Smooth muscle cell (in vitro differentiated cells): ENCODE measurements around the gene GHRL. TPM values are rescaled to one million over a fixed set of nuclear protein-coding genes. Genes with fewer than 3 reads are reported as not detected.

Experiments
- DNase-seq: peaks from one replicate; lab custom pipeline; 2025; ENCODE audit not compliant: unreplicated experiment; lab: John Stamatoyannopoulos, UW
- H2AFZ ChIP-seq: fragments of 200-600 bp; sonication (generic); 2 replicates; pipeline ENCODE4 v1.6.0; 2016; ENCODE audit warnings: antibody characterized with exemption, low read depth, mild to moderate bottlenecking
- H3F3A ChIP-seq: fragments of 200-600 bp; sonication (generic); 2 replicates; pipeline ENCODE4 v1.6.0; 2017; ENCODE audit warnings: antibody characterized with exemption, low read depth
- H3K27ac ChIP-seq: fragments of 200-600 bp; sonication (generic); 2 replicates; pipeline ENCODE4 v1.5.1; 2016; ENCODE audit warnings: low read depth, mild to moderate bottlenecking
- H3K27me3 ChIP-seq: fragments of 200-600 bp; sonication (generic); 2 replicates; pipeline ENCODE4 v1.6.1; 2016; ENCODE audit warnings: low read depth, mild to moderate bottlenecking
- H3K36me3 ChIP-seq: fragments of 200-600 bp; sonication (generic); 2 replicates; pipeline ENCODE4 v1.5.1; 2016; ENCODE audit warnings: low read depth
- H3K4me1 ChIP-seq: fragments of 200-600 bp; sonication (generic); 2 replicates; pipeline ENCODE4 v1.5.1; 2016; ENCODE audit warnings: low read depth
- H3K4me2 ChIP-seq: fragments of 200-600 bp; sonication (generic); 2 replicates; pipeline ENCODE4 v1.6.0; 2016; ENCODE audit warnings: mild to moderate bottlenecking
- H3K4me3 ChIP-seq: fragments of 200-600 bp; sonication (generic); 2 replicates; pipeline ENCODE4 v1.5.1; 2016; ENCODE audit warnings: mild to moderate bottlenecking
- H3K79me2 ChIP-seq: fragments of 200-600 bp; sonication (generic); 2 replicates; pipeline ENCODE4 v1.6.0; 2016; ENCODE audit warnings: low read depth, mild to moderate bottlenecking
- H3K9ac ChIP-seq: fragments of 200-600 bp; sonication (generic); 2 replicates; pipeline ENCODE4 v1.6.0; 2016; ENCODE audit warnings: low read depth
- H3K9me3 ChIP-seq: fragments of 200-600 bp; sonication (generic); replicated peaks from 2 replicates; pipeline ENCODE4 v1.5.1; 2016; ENCODE audit warnings: low read depth
- H4K20me1 ChIP-seq: fragments of 200-600 bp; sonication (generic); 2 replicates; pipeline ENCODE4 v1.6.0; 2016; ENCODE audit warnings: low read depth
- WGBS: methylation state at CpG from one replicate; pipeline ENCODE4 v1.1.7; 2016; ENCODE audit warnings: low lambda C conversion rate; 5-methylcytosine and 5-hydroxymethylcytosine counted together
- polyA plus RNA-seq: library from polyadenylated mRNA; unstranded; fragments of >200 nt; fragmentation: Nextera tagmentation; extraction: Ambion mirVana; gene quantifications from 2 replicates; pipeline ENCODE4 v1.2.1, GENCODE V29; 2016
- total RNA-seq: library from RNA; depleted of rRNA; stranded (reverse); fragments of >200 nt; gene quantifications from 2 replicates; pipeline ENCODE4 v1.2.3, GENCODE V29; 2014
- TF ChIP-seq, protein P1 (sequence below): fragments of 200-600 bp; sonication (generic); IDR thresholded peaks from 2 replicates; pipeline ENCODE4 v1.5.1; 2017; ENCODE audit warnings: borderline replicate concordance, mild to moderate bottlenecking, antibody characterized with exemption; ENCODE audit not compliant: insufficient read depth, poor library complexity, severe bottlenecking

The GHRL gene
- total and polyA plus RNA-seq, 2 experiments from 2014 or later, result 0.45 TPM; not detected in 1

- Histone ChIP-seq H3K79me2 (peaks cover 33% of the 10 kb centered on the region), H2AFZ (peak overlapping the region; percentile 64), H4K20me1 (peaks cover 29% of the 10 kb centered on the region), H3K9me3 (no peaks in the 10 kb centered on the region), H3K4me3 (peak overlapping the region; percentile 60), H3K36me3 (no peaks in the 10 kb centered on the region), H3K9ac (no peak overlapping the region), H3F3A (peaks cover 9% of the 10 kb centered on the region), H3K27ac (no peak overlapping the region), H3K4me1 (peaks cover 23% of the 10 kb centered on the region), H3K27me3 (no peaks in the 10 kb centered on the region), H3K4me2 (peak overlapping the region; percentile 87)
- TF ChIP-seq, protein P1, sequence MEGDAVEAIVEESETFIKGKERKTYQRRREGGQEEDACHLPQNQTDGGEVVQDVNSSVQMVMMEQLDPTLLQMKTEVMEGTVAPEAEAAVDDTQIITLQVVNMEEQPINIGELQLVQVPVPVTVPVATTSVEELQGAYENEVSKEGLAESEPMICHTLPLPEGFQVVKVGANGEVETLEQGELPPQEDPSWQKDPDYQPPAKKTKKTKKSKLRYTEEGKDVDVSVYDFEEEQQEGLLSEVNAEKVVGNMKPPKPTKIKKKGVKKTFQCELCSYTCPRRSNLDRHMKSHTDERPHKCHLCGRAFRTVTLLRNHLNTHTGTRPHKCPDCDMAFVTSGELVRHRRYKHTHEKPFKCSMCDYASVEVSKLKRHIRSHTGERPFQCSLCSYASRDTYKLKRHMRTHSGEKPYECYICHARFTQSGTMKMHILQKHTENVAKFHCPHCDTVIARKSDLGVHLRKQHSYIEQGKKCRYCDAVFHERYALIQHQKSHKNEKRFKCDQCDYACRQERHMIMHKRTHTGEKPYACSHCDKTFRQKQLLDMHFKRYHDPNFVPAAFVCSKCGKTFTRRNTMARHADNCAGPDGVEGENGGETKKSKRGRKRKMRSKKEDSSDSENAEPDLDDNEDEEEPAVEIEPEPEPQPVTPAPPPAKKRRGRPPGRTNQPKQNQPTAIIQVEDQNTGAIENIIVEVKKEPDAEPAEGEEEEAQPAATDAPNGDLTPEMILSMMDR, result no peak
- no peak for DNase-seq
- 62% methylated on average over 14 of the region's 14 CpGs for WGBS
These were observed 45.0 kb downstream of the GHRL start for GRCh38 chr3:10247679-10248183.

- H3K4me3 ChIP-seq, result no peak overlapping the region
These were observed 47.5 kb downstream of the GHRL start for GRCh38 chr3:10245081-10245712.

DNA sequence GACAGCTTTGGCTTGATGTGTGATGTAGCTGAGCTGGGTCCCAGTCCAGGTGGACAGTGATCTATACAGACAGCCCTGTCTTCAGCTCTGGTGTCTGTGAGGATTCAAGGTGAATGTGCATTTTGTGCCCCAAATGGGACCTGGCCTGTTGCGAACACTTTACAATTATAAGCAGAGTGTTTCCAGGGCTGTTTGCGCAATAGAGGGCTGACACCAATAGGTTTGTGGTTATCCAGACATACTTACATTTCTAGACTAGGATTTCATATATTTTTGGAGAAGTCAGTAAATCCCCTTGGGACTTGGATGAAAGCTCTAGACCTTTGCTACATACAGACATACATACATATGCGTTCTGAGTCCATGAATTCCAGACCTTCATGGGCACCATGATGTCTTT, 48.7 kb downstream of the GHRL start:
- Histone ChIP-seq H3K27me3 (no peaks in the 10 kb centered on the region), H3K4me2 (no peak overlapping the region), H3K27ac (no peak overlapping the region), H3K79me2 (no peaks in the 10 kb centered on the region), H3K9ac (no peak overlapping the region), H3K4me1 (peaks cover 1% of the 10 kb centered on the region), H3K36me3 (no peaks in the 10 kb centered on the region), H3K4me3 (no peak overlapping the region), H2AFZ (no peak overlapping the region), H3F3A (peaks cover 5% of the 10 kb centered on the region), H4K20me1 (no peaks in the 10 kb centered on the region), H3K9me3 (no peaks in the 10 kb centered on the region)
- whole genome bisulfite sequencing, result 64% methylated on average over 3 of the region's 3 CpGs
- no peak for DNase-seq
- TF ChIP-seq, protein P1, result no peak

More at GRCh38 chr3:10245081-10245712, 47.5 kb downstream of the GHRL start:
- H3K9me3 ChIP-seq, result no peaks in the 10 kb centered on the region
- H3K36me3 ChIP-seq, result no peaks in the 10 kb centered on the region
- DNase-seq, result no peak
- no peak overlapping the region for H3K4me2 ChIP-seq
- peaks cover 9% of the 10 kb centered on the region for H4K20me1 ChIP-seq
- H3K27ac ChIP-seq, result no peak overlapping the region
- no peaks in the 10 kb centered on the region for H3K27me3 ChIP-seq
- H3K4me1 ChIP-seq, result peaks cover 13% of the 10 kb centered on the region
- H3K9ac ChIP-seq, result no peak overlapping the region
- WGBS, result 77% methylated on average over 6 of the region's 6 CpGs
- no peak overlapping the region for H2AFZ ChIP-seq
- TF ChIP-seq, protein P1, result no peak
- H3F3A ChIP-seq, result peaks cover 13% of the 10 kb centered on the region
- peaks cover 10% of the 10 kb centered on the region for H3K79me2 ChIP-seq
